SKM-1 treated with dmso at 0.1 percent for 144 hours (cell line): ENCODE measurements around the gene INCA1.
"Not testable (repeated sequence)": the region's sequence is repeated elsewhere in the genome, so short reads cannot be mapped to it uniquely, and the experiment has no call there.

Experiments used
- DNase-seq: peaks from one replicate; lab custom pipeline; 2025; ENCODE audit not compliant: unreplicated experiment; lab: John Stamatoyannopoulos, UW

The INCA1 gene, protein sequence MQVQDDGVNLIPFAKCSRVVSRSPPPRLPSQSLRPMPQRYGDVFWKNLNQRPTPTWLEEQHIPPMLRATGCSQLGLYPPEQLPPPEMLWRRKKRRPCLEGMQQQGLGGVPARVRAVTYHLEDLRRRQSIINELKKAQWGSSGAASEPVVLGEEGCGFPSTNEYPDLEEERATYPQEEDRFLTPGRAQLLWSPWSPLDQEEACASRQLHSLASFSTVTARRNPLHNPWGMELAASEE

GRCh38 chr17:4997302-4998026, at the start of gene INCA1, which contains the start of gene KIF1C:
Gene INCA1 (minus strand): TSS chr17:4997522. CDS start chr17:4994437, 3,085 bp downstream.
Gene KIF1C (plus strand): TSS chr17:4997950. CDS start chr17:5000247, 2,297 bp downstream.
- peak; percentile 53 for DNase-seq

DNA sequence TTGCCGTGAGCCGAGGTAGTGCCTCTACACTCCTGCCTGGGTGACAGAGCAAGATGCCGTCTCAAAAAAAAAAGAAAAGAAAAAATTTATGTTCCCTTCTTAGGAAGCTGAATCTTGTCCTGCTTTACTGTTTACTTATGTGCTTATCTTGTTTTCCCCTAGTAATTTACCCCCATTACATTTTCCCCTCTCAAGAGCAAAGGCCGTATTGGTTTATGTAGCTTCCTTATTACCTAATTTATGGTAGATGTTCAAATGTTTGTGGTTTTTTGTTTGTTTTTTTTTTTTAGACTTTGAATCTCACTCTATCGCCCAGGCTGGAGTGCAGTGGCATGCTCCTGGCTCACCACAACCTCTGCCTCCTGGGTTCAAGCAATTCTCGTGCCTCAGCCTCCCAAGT, 48.2 kb upstream of the INCA1 start:
- DNase-seq = no peak

GRCh38 chr17:5044630-5045029, 47.3 kb upstream of the INCA1 start:
- DNase-seq = no peak

- no peak for DNase-seq
Measured at GRCh38 chr17:5043524-5043923, 46.2 kb upstream of the INCA1 start.

- no peak for DNase-seq
Measured at GRCh38 chr17:5042157-5043022, 45.1 kb upstream of the INCA1 start.

- no peak for DNase-seq
Measured at GRCh38 chr17:5035315-5035714, 38.0 kb upstream of the INCA1 start, which contains the start of gene SLC52A1. Gene SLC52A1 (minus strand): TSS chr17:5035426. CDS start chr17:5034606, 820 bp downstream.

DNA sequence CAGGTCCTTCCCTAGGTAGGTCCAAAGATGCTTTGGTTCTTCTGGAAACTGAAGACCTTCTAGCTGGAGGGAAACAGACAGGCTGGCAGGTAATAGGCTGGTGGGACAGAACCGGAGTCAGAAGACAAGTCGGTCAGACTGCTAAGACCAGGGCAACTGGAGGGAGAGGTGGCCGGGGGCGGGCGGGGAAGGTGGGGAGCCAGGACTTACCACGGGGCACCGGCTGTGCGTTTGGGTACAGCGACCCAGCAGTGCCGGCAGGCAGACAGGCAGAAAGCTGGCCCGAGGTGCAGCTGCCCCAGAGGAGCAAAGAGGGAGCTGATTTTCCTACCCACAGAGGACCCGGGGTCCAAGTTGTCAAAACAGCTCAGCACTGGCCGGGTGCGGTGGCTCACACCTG, 37.3 kb upstream of the INCA1 start:
- no peak for DNase-seq

DNA sequence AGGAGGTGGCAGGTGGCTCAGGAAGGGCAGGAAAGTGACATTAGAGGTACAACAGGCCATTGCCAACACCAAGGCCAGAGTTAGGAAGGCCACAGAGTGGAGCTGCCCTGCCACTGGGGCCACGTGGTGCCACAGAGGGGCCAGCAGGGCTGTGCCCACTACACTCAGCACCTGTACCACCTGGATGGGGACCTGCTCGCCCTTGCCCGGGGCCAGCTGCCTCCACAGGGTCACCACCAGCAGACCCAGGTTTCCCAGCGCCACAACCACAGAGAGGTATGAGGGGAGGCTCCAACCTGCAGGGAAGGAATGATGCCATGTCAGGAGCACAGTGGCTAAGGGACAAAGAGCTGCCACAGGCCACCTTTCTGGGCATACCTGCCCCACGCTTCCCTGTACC, 36.7 kb upstream of the INCA1 start:
- no peak for DNase-seq

DNA sequence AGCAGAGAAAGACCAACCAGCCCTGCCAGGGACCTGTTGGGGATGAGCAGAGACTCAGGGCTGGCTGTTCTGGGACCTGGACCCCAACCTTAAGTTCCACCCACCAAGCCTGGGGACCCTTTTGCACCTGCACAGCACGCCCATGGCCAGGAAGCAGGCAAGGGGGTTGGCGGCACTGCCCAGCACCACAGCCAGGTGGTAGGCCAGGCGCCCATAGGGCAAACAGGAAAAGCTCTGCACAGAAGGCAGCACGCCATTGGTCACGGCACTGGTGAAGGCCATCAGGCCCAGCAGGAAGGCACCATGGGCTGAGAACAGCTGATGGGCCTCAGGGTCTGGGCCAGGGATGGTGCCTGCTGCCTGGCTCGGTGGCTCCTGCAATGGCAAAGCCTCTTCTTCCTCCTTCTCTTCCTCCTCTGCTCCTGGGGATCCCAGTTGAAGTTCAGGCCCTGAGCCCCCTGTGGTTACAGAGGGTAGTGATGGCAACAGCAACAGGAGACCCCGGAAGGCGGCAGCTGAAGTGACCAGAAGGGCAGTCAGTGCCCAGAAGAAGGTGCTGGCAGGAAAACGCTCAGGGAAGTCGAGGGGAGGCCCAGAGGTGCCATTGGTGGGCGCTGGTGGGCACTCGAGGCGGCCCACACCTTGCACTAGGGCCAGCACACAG, 36.2 kb upstream of the INCA1 start:
- no peak for DNase-seq

DNA sequence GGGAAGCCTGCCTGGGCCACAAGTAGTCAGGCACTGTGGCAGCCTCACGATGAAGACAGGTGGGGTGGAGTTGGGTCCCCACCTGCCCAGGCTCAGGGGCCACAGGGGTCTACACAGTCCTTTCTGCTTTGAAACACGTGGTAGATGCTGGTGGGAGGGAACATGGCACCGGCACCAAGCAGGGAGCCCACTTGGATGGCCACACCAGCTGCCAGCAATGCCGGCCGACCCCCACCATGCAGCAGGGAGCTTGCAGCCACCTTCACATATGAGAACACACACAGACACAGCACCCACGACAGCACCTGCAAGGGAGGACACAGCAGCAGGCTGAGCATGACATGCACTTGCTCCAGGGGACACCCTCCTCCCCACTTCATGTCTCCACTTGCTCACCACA, 35.5 kb upstream of the INCA1 start:
- no peak for DNase-seq

- peak; percentile 51 for DNase-seq
Measured at GRCh38 chr17:5031365-5032082, 34.2 kb upstream of the INCA1 start.

GRCh38 chr17:5030168-5030567, 32.8 kb upstream of the INCA1 start:
- DNase-seq = not testable (repeated sequence)

DNA sequence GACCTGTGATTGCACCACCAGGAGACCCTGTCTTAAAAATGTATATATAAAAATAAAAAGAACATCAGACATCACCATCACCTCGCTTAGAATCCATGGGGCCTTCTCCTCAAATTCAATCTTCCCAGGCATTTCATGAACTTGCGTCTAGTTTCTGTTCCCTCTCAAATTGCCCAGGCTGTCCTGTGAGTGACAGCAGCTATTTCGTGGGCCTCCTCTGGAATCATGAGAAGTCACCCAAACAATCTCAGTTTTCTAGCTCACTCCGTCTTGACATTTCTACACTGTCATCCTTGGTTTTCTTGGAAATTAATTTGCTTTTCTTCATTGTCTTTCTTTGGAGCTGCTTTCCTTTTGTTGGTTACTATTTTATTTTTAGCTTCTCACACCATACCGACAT, 30.6 kb upstream of the INCA1 start:
- DNase-seq = no peak

GRCh38 chr17:5027299-5027698, 30.0 kb upstream of the INCA1 start:
- DNase-seq = no peak

GRCh38 chr17:5024604-5025003, 27.3 kb upstream of the INCA1 start:
- no peak for DNase-seq

GRCh38 chr17:5023588-5024147, 26.3 kb upstream of the INCA1 start:
- no peak for DNase-seq

DNA sequence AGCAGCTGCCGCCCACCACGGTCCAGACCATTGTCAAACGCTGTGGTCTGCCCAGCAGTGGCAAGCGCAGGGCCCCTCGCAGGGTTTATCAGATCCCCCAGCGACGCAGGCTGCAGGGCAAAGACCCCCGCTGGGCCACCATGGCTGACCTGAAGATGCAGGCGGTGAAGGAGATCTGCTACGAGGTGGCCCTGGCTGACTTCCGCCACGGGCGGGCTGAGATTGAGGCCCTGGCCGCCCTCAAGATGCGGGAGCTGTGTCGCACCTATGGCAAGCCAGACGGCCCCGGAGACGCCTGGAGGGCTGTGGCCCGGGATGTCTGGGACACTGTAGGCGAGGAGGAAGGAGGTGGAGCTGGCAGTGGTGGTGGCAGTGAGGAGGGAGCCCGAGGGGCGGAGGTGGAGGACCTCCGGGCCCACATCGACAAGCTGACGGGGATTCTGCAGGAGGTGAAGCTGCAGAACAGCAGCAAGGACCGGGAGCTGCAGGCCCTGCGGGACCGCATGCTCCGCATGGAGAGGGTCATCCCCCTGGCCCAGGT, 24.9 kb upstream of the INCA1 start:
- no peak for DNase-seq

- no peak for DNase-seq
Measured at GRCh38 chr17:5020502-5021023, 23.2 kb upstream of the INCA1 start.

- DNase-seq = no peak
Measured at GRCh38 chr17:5019475-5019956, 22.2 kb upstream of the INCA1 start.
